HG03025 (cell line): Measurements from ENCODE around the gene GJA8.
"Not testable (repeated sequence)": the region's sequence is repeated elsewhere in the genome, so short reads cannot be mapped to it uniquely, and the experiment has no call there.

Experiments used
- ATAC-seq: cut with Tn5 transposase; IDR thresholded peaks from one replicate; pipeline ENCODE4 v1.9.1; 2021; ENCODE audit warnings: mild to moderate bottlenecking, moderate library complexity; ENCODE audit not compliant: unreplicated experiment, low FRiP score

The GJA8 gene

GRCh38 chr1:147902253-147902845 lies at the start of gene GJA8:
GJA8 (plus strand) TSS chr1:147902795; CDS start chr1:147907956, 5,161 bp downstream.
- ATAC-seq = no peak

- no peak for ATAC-seq
Observed at GRCh38 chr1:147853391-147853790, 49.2 kb upstream of the GJA8 start.

GRCh38 chr1:147854989-147855388 lies 47.6 kb upstream of the GJA8 start:
- not testable (repeated sequence) for ATAC-seq

GRCh38 chr1:147855996-147856395 lies 46.6 kb upstream of the GJA8 start:
- ATAC-seq = not testable (repeated sequence)

- not testable (repeated sequence) for ATAC-seq
Observed at GRCh38 chr1:147867204-147867603, 35.4 kb upstream of the GJA8 start.

GRCh38 chr1:147878022-147878421 lies 24.6 kb upstream of the GJA8 start:
- no peak for ATAC-seq

GRCh38 chr1:147879911-147880310 lies 22.7 kb upstream of the GJA8 start:
- ATAC-seq = no peak

- no peak for ATAC-seq
Observed at GRCh38 chr1:147882535-147882934, 20.1 kb upstream of the GJA8 start.

GRCh38 chr1:147890177-147890790 lies 12.3 kb upstream of the GJA8 start:
- ATAC-seq = peak; percentile 51

GRCh38 chr1:147891088-147891487 lies 11.5 kb upstream of the GJA8 start:
- no peak for ATAC-seq

- no peak for ATAC-seq
Observed at GRCh38 chr1:147892216-147892615, 10.4 kb upstream of the GJA8 start.

GRCh38 chr1:147892731-147893214 lies 9.8 kb upstream of the GJA8 start:
- ATAC-seq = no peak

- ATAC-seq = no peak
Observed at GRCh38 chr1:147895123-147895522, 7.5 kb upstream of the GJA8 start.

- no peak for ATAC-seq
Observed at GRCh38 chr1:147897029-147897752, 5.4 kb upstream of the GJA8 start.

GRCh38 chr1:147897789-147898188 lies 4.8 kb upstream of the GJA8 start:
- no peak for ATAC-seq

- no peak for ATAC-seq
Observed at GRCh38 chr1:147904726-147905125, 2.1 kb downstream of the GJA8 start.

GRCh38 chr1:147907786-147908509 lies 5.4 kb downstream of the GJA8 start:
- no peak for ATAC-seq

- no peak for ATAC-seq
Observed at GRCh38 chr1:147912553-147912952, 10.0 kb downstream of the GJA8 start.

- no peak for ATAC-seq
Observed at GRCh38 chr1:147913362-147913942, 10.9 kb downstream of the GJA8 start.

GRCh38 chr1:147919896-147920295 lies 17.3 kb downstream of the GJA8 start:
- ATAC-seq = no peak

GRCh38 chr1:147924813-147925212 lies 22.2 kb downstream of the GJA8 start:
- no peak for ATAC-seq
